Measurements from ENCODE around the gene ATM.
A peak's percentile ranks its signal among the peaks of the same experiment; 100 is the strongest.
"Not testable (repeated sequence)": the region's sequence is repeated elsewhere in the genome, so short reads cannot be mapped to it uniquely, and the experiment has no call there.

ATM gene

GRCh38 chr11:108221371-108221770 is 1.5 kb upstream of the ATM start:
- DNase-seq: no peak

- DNase-seq: peak; percentile 43
These were observed 825 bp upstream of the ATM start for GRCh38 chr11:108221911-108222573.

- DNase-seq: no peak
These were observed 682 bp downstream of the ATM start for GRCh38 chr11:108223348-108224149.

- no peak for DNase-seq
These were observed 1.5 kb downstream of the ATM start for GRCh38 chr11:108224366-108224765.

GRCh38 chr11:108224911-108225786 is 2.3 kb downstream of the ATM start:
- no peak for DNase-seq

GRCh38 chr11:108226036-108226435 is 3.2 kb downstream of the ATM start:
- no peak for DNase-seq

GRCh38 chr11:108228251-108228650 is 5.4 kb downstream of the ATM start:
- DNase-seq: no peak

GRCh38 chr11:108233277-108233945 is 10.5 kb downstream of the ATM start:
- no peak for DNase-seq

- no peak for DNase-seq
These were observed 12.3 kb downstream of the ATM start for GRCh38 chr11:108235192-108235591.

GRCh38 chr11:108235633-108236032 is 12.8 kb downstream of the ATM start:
- DNase-seq: no peak

GRCh38 chr11:108237058-108237481 is 14.2 kb downstream of the ATM start:
- no peak for DNase-seq

GRCh38 chr11:108239076-108239475 is 16.2 kb downstream of the ATM start:
- DNase-seq: no peak

- DNase-seq: no peak
These were observed 18.6 kb downstream of the ATM start for GRCh38 chr11:108241330-108242037.

- DNase-seq: no peak
These were observed 19.6 kb downstream of the ATM start for GRCh38 chr11:108242422-108242821.

- no peak for DNase-seq
These were observed 23.4 kb downstream of the ATM start for GRCh38 chr11:108246308-108246707.

GRCh38 chr11:108246885-108247284 is 24.0 kb downstream of the ATM start:
- DNase-seq: no peak

GRCh38 chr11:108253176-108253575 is 30.3 kb downstream of the ATM start:
- DNase-seq: no peak

GRCh38 chr11:108269583-108269982 is 46.7 kb downstream of the ATM start:
- no peak for DNase-seq

- not testable (repeated sequence) for DNase-seq
These were observed 54.2 kb downstream of the ATM start for GRCh38 chr11:108276985-108277616.

GRCh38 chr11:108278546-108278945 is 55.7 kb downstream of the ATM start:
- peak; percentile 99 for DNase-seq

- DNase-seq: no peak
These were observed 56.1 kb downstream of the ATM start for GRCh38 chr11:108278954-108279353.

GRCh38 chr11:108286370-108286769 is 63.5 kb downstream of the ATM start:
- DNase-seq: no peak
